GM20000 (cell line): Measurements from ENCODE around the gene DENND2D.
A peak's percentile ranks its signal among the peaks of the same experiment; 100 is the strongest.

Experiments
- DNase-seq: peaks from one replicate; pipeline ENCODE4 v3.0.0; 2012; ENCODE audit warnings: low spot score
- TF ChIP-seq, protein P1 (sequence below): IDR thresholded peaks from 2 replicates; pipeline ENCODE4 v1.5.1; 2012; ENCODE audit warnings: mild to moderate bottlenecking, control low read depth; ENCODE audit errors: extremely low read depth, missing control alignments

The DENND2D gene

DNA sequence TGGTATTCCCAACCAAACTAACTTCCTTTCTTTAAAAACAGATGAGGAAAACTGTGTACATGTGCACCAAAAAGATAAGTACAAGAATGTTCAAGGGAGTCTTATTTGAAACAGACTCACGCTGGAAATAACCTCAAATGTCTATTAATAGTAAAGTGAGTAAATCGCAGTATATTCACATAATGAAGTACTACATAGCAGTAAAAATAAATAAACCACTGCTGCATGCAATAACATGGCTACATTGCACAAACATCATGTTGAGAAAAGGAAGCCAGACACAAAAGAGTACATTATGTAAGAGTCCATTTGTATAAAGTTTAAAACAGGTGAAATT, 5.2 kb upstream of the DENND2D start:
- TF ChIP-seq, protein P1, sequence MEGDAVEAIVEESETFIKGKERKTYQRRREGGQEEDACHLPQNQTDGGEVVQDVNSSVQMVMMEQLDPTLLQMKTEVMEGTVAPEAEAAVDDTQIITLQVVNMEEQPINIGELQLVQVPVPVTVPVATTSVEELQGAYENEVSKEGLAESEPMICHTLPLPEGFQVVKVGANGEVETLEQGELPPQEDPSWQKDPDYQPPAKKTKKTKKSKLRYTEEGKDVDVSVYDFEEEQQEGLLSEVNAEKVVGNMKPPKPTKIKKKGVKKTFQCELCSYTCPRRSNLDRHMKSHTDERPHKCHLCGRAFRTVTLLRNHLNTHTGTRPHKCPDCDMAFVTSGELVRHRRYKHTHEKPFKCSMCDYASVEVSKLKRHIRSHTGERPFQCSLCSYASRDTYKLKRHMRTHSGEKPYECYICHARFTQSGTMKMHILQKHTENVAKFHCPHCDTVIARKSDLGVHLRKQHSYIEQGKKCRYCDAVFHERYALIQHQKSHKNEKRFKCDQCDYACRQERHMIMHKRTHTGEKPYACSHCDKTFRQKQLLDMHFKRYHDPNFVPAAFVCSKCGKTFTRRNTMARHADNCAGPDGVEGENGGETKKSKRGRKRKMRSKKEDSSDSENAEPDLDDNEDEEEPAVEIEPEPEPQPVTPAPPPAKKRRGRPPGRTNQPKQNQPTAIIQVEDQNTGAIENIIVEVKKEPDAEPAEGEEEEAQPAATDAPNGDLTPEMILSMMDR, result no peak
- DNase-seq, result no peak

DNA sequence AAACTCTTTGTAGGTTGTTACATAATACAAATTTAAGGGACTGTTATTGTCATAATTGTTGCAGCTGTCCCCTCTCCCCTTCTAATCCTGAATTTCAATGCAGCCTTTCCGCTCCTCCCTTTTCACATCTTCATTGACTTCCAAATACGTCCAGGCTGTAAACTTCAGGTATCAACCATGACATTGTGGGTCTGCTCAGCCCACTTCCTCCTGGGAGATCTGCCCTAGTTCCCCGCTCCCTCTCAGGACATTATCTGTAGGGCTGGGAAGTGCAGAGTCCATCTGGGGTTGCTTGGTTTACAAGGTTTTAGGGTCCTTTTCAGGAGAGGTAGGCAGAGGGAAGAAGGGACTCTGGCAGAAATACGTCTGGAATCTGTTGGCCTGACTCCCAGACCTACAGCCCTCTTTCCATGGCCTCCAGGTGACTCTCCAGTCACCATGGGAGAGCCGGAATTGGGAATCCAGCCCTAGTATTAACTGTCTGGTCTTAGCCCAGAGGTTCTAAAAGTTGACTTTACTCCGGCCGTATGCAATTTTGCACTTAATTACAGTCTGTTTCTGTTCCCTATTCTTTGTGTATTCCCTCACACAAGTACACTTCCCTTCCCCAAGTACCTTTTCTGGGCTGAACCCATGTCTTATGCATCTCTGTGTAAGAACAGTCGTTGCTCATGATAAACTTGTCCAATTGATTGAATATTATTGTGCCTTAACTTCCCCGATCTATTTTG, 4.7 kb upstream of the DENND2D start:
- no peak for DNase-seq
- TF ChIP-seq, protein P1, result no peak

DNA sequence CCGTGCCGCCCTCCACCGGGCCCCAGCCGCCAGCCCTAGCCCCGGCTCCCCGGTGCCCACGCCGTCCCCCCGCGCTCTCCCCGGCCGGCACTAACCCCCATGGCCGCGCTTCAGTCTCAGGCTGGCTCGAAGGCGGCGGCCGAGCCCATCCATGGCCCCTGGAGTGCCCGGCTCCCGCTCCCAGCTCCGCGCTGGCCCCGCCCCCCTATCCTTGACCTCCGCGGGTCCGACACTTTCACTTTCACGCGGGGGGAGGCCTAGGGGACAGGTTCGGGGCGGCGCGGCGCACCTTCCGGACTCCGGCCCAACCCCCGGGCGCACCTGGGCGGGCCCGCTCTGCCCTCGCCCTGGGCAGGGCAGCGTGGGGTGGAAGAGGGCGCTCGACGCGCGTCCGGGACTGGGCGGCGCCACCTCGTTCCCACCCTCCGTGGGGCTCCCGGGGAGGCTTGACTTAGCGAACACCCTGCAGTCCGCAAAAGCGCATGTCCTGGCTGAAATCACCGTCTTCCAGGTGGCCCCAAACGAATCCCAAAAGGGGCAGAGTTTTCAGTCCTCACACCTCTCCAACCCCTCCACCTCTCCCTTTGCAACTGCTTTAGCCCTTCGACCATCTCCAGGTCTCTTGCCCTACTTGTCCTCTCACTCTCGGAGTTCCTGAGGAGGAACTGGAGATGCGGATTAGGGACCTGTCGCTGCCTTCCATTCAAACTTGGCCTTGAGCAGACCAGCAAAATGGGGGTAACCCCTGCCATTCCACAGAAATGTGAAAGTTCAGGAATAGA, 3.9 kb upstream of the DENND2D start:
- TF ChIP-seq, protein P1, result no peak
- DNase-seq, result peak; percentile 85

DNA sequence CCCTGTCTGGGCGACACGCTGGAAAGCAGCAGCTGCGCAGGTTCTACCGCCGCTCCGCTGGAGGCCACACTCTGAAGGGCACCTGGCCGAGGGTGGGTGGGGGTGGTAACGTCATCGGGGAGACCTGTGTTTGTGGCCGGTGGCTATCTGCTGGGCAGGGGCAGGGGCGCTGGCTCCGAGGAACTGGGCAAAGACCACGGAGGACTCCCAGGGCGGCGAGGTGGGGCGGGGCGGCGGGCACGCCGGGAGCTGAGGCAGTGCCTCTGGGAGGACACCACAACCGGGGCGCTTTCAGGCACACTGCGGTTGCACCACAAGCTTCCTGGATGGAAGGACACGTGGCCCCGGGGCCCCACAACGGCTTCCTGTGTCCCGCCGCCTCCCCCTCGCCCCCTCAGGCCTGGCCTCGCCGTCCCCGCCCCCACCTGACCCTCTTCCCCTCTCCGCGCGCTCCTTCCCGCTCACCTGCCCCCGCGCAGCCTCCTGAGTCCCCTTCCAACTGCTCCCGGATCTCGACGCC, 3.3 kb upstream of the DENND2D start:
- DNase-seq, result peak; percentile 88
- TF ChIP-seq, protein P1, result no peak

DNA sequence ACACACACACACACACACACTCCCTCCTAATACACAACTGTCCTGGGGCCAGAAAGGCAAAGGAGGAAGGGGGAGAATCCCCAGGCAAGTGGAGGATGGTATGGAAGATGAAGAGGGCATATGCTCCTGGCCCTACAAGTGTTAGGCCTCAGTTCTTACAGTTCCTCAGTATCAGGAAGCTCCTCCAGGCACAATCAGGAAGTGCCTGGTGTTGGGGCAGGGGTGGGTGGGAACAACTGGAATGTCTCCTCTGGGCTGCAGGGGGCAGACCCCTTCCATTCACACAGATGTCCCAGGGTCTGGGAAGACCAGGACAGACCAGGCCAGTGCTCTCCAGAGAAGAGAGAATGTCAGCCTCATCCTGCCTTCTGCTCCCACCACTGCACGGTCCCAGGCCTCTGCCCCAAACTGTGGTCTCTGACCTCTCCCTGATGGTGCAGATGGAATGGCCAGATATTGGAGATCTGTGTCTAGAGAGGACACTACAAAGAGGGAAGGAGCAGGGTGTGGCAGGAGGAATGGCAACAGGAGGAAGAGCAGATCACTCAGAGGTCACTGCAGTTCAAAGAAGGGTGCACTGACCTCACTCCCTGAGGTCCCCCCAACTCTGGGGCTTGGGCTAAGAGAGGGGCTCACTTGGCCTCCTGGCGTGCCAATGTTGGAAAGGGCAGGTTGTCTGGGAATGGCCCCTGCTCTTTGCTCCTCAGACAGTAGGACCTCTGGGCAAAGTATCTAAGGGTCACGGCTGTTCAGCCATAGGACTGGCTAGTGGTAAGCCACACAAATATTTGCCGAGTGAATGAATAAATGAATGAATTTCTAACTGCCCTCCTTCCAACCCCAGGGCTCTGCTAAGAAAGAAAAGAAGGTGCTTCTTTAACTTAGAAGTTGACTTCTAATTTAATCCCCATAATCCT, 2.5 kb upstream of the DENND2D start:
- no peak for DNase-seq

DNA sequence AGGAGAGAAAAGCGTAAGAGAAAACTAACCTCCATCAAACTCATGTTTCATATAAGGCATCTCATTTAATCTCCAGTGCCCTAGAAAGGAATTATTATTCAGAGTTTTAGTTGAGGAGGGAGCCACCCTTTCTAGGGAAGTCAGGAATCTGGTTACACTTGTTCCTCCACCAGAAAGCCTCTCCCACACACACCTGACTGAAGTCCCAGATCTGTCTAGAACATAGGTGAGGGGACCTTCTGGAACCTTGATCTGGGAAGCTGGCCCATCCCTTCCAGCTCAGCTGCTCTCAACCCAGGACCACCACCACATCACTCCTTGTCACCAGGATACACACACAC, 1.9 kb upstream of the DENND2D start:
- TF ChIP-seq, protein P1, result no peak
- no peak for DNase-seq

More for the DNA sequence above, 2.5 kb upstream of the DENND2D start:
- TF ChIP-seq, protein P1, result no peak
